ENCODE data around the gene OR56A1. TPM values are rescaled to one million over a fixed set of nuclear protein-coding genes. Genes with fewer than 3 reads are reported as not detected.

OR56A1 gene
- total RNA-seq: under 0.01 TPM in 1 of 2 replicates, not detected in the other

GRCh38 chr11:6030708-6031405, at the start of gene OR56A1:
TSS of gene OR56A1 (minus strand) at chr11:6030758. CDS start at chr11:6027692, 3,066 bp downstream.

GRCh38 chr11:6006846-6007245, 23.7 kb downstream of the OR56A1 start, which contains the start of gene OR56A4:
TSS of gene OR56A4 (minus strand) at chr11:6006946. CDS start at chr11:6002992, 3,954 bp downstream.

GRCh38 chr11:5986885-5987284, 43.7 kb downstream of the OR56A1 start, which contains the start of gene OR52L1:
TSS of gene OR52L1 (minus strand) at chr11:5986985. CDS start at chr11:5986930, 55 bp downstream.

Other genes with a start within 250 kb of the OR56A1 start
- not detected in 2 replicates for gene OR52N5, start 247.4 kb downstream of the OR56A1 start, total RNA-seq
- gene OR52N1, start 239.5 kb downstream of the OR56A1 start, total RNA-seq: not detected in 2 replicates
- not detected in 2 replicates for gene OR52N2, start 221.8 kb downstream of the OR56A1 start, total RNA-seq
- not detected in 2 replicates for gene OR52E6, start 188.9 kb downstream of the OR56A1 start, total RNA-seq
- gene OR52E8, start 173.1 kb downstream of the OR56A1 start, total RNA-seq: not detected in 2 replicates
- not detected in 2 replicates for gene OR52E4, start 150.1 kb downstream of the OR56A1 start, total RNA-seq
- gene OR52E5, start 137.6 kb downstream of the OR56A1 start, total RNA-seq: not detected in 2 replicates
- gene OR56A3, start 88.5 kb downstream of the OR56A1 start, total RNA-seq: not detected in 2 replicates
- gene OR56A5, start 62.3 kb downstream of the OR56A1 start, total RNA-seq: not detected in 2 replicates
- gene OR52L1, start 43.8 kb downstream of the OR56A1 start, total RNA-seq: not detected in 2 replicates
- not detected in 2 replicates for gene OR56A4, start 23.8 kb downstream of the OR56A1 start, total RNA-seq
- gene OR56B4, start 76.9 kb upstream of the OR56A1 start, total RNA-seq: not detected in 2 replicates
- not detected in 2 replicates for gene OR52B2, start 139.6 kb upstream of the OR56A1 start, total RNA-seq
- gene OR52W1, start 168.5 kb upstream of the OR56A1 start, total RNA-seq: not detected in 2 replicates
- gene C11orf42, start 174.8 kb upstream of the OR56A1 start, total RNA-seq: not detected in 2 replicates
- gene FHIP1B, start 203.9 kb upstream of the OR56A1 start, total RNA-seq: 6.0 and 6.3 TPM in 2 replicates
- 0.09 and 0.16 TPM in 2 replicates for gene CNGA4, start 208.3 kb upstream of the OR56A1 start, total RNA-seq
- gene CCKBR, start 229.1 kb upstream of the OR56A1 start, total RNA-seq: 0.09 TPM in 1 of 2 replicates, not detected in the other